HG02981 (cell line): ENCODE data around the gene DEPP1.

Experiments used
- ATAC-seq: cut with Tn5 transposase; IDR thresholded peaks from one replicate; pipeline ENCODE4 v1.9.1; 2021; ENCODE audit warnings: mild to moderate bottlenecking, moderate library complexity; ENCODE audit not compliant: unreplicated experiment

DEPP1 gene

GRCh38 chr10:44934416-44935200, 44.0 kb downstream of the DEPP1 start:
- ATAC-seq = no peak

GRCh38 chr10:44933451-44934321, 44.9 kb downstream of the DEPP1 start:
- ATAC-seq = no peak

- ATAC-seq = peak; percentile 95
Observed at GRCh38 chr10:44932517-44933450, 45.8 kb downstream of the DEPP1 start.

- ATAC-seq = no peak
Observed at GRCh38 chr10:44931621-44932516, 46.7 kb downstream of the DEPP1 start.

- no peak for ATAC-seq
Observed at GRCh38 chr10:44930904-44931620, 47.5 kb downstream of the DEPP1 start.

- no peak for ATAC-seq
Observed at GRCh38 chr10:44929356-44930255, 49.0 kb downstream of the DEPP1 start.

- ATAC-seq = no peak
Observed at GRCh38 chr10:44928462-44928861, 50.1 kb downstream of the DEPP1 start.

- no peak for ATAC-seq
Observed at GRCh38 chr10:44927352-44927751, 51.3 kb downstream of the DEPP1 start.

GRCh38 chr10:44926751-44927351, 51.8 kb downstream of the DEPP1 start:
- ATAC-seq = no peak
